NCI-H2227 treated with DMSO at 0.1 percent for 48 hours (cell line): Measurements from ENCODE around the gene FLT3LG.
A peak's percentile ranks its signal among the peaks of the same experiment; 100 is the strongest.

ENCODE experiments used
- DNase-seq: peaks from one replicate; lab custom pipeline; 2025; lab: John Stamatoyannopoulos, UW

Gene FLT3LG

DNA sequence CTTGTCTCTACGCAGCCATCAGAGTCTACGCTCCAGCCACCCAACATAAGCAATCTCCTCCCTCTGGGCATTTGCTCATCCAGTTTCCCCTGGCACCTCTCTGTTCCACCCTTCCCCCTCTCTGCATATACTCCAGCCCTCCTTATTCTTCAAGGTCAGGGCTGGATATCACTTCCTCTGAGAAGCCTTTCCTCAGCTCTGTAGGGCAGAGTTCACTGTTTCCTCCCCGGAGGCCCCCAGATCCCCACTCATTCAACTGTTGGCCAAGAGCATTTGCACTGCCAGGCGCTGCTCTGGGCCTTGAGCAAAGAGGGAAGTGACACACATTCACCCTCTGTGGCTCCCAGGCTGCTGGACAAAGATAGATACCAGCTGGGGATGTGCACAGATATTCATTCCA, 41.8 kb downstream of the FLT3LG start:
- no peak for DNase-seq

DNA sequence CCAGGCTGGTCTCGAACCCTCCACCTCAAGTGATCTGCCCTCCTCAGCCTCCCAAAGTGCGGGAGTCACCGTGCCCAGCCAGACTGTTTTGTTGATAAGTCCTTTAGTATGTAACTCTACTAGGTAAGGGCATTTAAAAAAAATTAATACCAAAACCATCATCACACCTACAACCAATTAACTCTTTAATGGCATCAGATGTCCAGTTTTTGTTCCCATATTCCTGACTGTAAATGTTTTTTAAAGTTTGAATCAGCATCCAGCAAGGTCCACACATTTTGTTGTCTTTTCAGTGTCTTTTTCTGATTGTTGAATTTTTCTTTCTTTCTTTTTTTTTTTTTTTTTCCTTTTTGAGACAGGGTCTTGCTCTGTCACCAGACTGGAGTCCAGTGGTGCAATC, 44.0 kb downstream of the FLT3LG start:
- no peak for DNase-seq

DNA sequence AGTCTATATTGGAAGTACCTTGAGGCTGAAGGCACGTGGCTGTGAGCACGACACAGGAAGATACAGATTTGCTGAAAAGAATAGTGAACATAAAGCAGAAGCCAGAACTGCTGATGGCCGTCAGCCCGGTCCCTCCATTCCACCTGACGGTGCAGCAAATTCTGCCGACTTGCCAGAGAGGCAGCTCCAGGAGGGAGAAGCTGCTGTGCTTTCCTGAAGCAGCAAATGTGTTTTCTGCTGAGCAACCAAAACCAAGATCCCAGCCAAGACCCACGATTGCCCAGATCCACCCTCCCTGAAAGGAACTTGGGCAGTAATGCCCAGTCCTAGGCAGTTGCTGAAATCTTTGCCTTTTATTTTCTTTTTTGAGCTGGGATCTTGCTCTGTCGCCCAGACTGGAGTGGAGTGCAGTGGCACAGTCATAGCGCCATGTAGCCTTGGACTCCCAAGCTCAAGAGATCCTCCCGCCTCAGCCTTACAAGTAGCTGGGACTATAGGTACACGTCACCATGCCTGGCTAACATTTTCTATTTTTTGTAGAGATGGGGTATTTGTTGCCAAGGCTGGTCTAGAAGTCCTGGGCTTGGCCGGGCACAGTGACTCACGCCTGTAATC, 46.8 kb downstream of the FLT3LG start:
- DNase-seq: no peak

DNA sequence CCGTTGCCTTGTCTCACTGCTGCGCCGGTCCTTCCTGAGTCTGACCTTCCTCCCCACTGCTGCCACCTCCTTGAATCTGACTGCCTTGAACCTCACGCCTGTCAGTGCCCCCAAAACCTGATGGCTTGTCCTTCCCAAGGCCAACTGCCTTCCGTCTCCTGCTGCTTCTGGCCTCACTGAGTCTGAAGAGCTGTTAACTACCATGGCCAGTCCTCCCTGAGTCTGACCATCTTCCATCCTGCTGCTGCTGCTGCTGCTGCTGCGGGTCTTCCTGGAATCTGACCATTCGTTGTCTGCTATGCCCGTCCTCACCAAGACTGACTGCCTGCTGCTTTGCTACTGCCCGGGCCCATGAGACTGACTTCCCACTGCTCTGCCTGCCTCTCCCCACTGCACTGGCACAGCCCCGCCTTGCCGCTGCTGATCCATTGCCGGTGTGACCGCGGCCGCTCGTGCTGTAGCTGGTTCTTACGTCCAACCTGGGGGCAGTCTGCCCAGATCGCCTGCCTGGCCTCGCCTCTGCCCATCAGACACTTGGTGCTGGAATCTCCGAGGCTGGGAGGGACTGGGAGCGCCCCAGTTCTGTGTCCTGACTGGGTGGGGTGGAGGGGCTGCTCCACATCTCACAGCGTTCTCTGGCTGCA, 50.9 kb downstream of the FLT3LG start:
- no peak for DNase-seq

DNA sequence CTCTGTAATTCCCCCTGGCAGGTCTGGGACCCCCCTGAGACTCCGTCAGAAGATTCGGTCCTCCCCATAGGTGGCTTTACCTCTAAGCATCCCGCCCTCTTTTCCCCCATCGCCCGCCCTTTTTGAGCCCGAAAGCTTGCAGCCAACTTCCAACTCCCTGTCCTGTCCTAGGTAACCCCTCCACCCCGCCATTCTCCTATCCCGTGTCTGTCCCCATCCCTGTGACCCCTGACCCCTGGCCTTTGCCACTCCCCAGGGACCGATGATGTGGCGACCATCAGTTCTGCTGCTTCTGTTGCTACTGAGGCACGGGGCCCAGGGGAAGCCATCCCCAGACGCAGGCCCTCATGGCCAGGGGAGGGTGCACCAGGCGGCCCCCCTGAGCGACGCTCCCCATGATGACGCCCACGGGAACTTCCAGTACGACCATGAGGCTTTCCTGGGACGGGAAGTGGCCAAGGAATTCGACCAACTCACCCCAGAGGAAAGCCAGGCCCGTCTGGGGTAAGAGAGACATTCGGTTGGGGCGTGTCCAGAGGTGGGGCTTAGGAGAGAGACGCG, 54.3 kb downstream of the FLT3LG start:
- DNase-seq: no peak

DNA sequence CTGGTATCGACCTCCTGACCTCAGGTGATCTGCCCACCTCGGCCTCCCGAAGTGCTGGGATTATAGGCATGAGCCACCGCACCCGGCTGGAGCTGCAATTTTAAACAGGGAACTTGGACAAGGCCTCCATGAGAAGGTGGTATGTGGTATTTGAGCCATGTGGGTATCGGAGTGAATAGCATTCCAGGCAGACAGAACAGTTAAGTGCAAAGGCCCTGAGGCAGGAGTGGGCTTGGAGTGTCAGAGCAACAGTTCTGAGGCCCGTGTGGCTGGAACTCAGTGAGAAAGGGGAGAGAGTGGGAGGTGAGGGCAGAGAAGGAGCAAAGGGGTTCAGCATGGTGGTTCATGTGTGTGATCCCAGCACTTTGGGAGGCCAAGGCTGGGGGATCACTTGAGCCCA, 56.7 kb downstream of the FLT3LG start:
- no peak for DNase-seq

DNA sequence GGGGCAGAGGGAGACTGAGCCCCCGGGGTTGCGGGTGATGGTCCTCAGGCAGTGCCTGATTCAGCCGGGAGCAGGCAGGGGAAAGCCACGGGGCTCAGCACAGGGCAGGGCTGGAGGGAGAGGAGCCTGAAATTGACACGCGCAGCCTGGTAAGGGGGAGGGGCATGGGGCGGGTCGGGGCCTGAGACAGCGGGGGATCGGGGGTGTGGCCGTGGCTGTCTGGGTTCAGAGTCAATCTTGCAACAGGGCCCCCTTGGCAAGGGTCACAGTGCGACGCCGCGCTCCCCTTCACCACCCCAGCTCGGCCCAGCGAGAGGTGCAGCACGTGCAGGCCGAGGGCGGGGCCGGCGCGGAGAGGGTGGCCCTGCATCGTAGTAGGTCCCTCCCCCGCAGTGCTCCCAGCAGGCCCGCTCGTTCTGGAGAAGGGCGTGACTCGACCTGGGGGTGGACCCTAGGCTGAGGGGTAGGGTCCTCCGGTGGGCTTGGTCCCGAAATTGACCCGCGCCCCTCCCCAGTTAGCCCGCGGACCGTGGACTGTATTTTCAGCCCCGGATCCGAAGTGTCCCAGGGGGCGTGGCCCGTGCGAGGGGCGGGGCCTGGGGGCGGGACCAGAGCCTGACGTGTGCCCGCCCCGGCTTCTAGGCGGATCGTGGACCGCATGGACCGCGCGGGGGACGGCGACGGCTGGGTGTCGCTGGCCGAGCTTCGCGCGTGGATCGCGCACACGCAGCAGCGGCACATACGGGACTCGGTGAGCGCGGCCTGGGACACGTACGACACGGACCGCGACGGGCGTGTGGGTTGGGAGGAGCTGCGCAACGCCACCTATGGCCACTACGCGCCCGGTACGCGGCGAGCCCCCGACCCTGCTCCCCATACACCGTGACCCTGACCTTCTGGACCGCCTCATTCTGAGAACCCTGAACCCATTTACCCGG, 59.8 kb downstream of the FLT3LG start:
- DNase-seq: peak; percentile 62

DNA sequence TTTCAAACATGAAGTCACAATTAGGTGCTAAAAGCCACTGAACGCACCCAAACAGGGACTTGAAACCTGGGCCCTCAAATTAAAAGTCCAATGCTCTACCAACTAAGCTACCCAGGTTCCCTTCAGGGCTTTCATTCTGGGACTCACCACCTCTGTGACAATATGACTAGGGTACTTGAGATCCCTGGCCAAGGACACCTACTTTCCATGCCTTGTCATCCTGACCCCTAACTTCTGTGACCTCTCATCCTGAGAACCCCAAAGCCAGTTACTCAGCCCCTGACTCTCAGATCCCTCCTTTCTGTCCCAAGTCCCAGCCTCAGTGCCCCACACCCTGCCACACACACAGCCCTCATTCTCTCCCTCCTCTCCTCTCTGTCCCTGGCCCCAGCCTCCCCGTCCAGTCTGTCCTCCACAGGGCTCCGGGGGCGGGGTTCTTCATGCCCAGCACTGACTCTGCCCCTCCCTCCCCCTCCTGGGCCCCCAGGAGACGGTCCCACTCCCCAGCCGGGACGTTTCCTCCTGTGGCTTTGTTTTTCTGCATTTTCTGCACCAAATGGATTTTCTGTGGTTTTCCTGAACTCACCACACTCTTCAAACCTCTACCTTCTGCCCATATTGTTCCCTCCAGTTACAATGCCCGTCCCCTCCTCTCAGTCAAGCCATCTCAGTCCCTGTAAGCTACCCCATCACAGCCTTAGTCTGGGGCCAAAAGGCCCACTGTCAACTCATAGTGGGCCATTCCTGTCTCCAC, 60.8 kb downstream of the FLT3LG start:
- no peak for DNase-seq
